NT2/D1 (cell line): ENCODE measurements around the gene STIM2.

ENCODE experiments used
- SUZ12 ChIP-seq: IDR thresholded peaks from 2 replicates; pipeline ENCODE4 v1.6.1; 2011; ENCODE audit not compliant: insufficient read length, insufficient read depth; ENCODE audit errors: extremely low read depth
- ZNF274 ChIP-seq: IDR thresholded peaks from 2 replicates; pipeline ENCODE4 v1.6.1; 2011; ENCODE audit warnings: mild to moderate bottlenecking, low read depth, low read length

GRCh38 chr4:26864899-26865298 lies 4.3 kb downstream of the STIM2 start:
- TF ChIP-seq SUZ12 (no peak), ZNF274 (no peak)
